Right lung (tissue), 10 donors: Measurements from ENCODE around the gene TEX50. TPM values are rescaled to one million over a fixed set of nuclear protein-coding genes. Genes with fewer than 3 reads are reported as not detected.
"Not testable (repeated sequence)": the region's sequence is repeated elsewhere in the genome, so short reads cannot be mapped to it uniquely, and the experiment has no call there.

Source experiments
- DNase-seq, 2 donors: peaks; one replicate each; pipeline ENCODE4 v3.0.0-alpha.2; 2013
- long read RNA-seq, 8 donors: transcript quantifications; one replicate each; lab custom pipeline, GENCODE V29; 2026
- polyA plus RNA-seq, 5 donors: library from polyadenylated mRNA; unstranded; fragments of 120-200 nt; gene quantifications; one replicate each; pipeline versions ENCODE4 v1.2.1 to v1.2.3, GENCODE V29; 2013; ENCODE audit warnings: inconsistent platforms in 1 of 5, low replicate concordance in 1 of 5; ENCODE audit not compliant: insufficient read length in 5 of 5, insufficient read depth in 1 of 5

TEX50 gene
- not detected for polyA plus RNA-seq
- long read RNA-seq, donor 1, result 0 reads
- long read RNA-seq, donor 2, result 0 reads
- long read RNA-seq, donor 3, result 0 reads
- long read RNA-seq, donor 4, result 0 reads
- long read RNA-seq, donor 5, result 0 reads
- long read RNA-seq, donor 6, result 0 reads
- long read RNA-seq, donor 7, result 0 reads
- long read RNA-seq, donor 8, result 0 reads

- DNase-seq, result no peak
These were observed at the start of gene TEX50 for GRCh38 chr1:173635116-173635515. TEX50 (plus strand) TSS chr1:173635338; CDS start chr1:173635522, 184 bp downstream.

- DNase-seq, result no peak
These were observed 44.6 kb upstream of the TEX50 start for GRCh38 chr1:173590557-173590956.

GRCh38 chr1:173591138-173591537 lies 44.0 kb upstream of the TEX50 start:
- DNase-seq, result not testable (repeated sequence)

GRCh38 chr1:173596097-173596825 lies 38.9 kb upstream of the TEX50 start:
- DNase-seq, result no peak

- no peak for DNase-seq
These were observed 33.5 kb upstream of the TEX50 start for GRCh38 chr1:173601588-173601987.

GRCh38 chr1:173603056-173603591 lies 32.0 kb upstream of the TEX50 start, which contains the start of gene SLC9C2:
SLC9C2 (minus strand) TSS chr1:173603072; CDS start chr1:173601776, 1,296 bp downstream.
- DNase-seq, result peak; percentile 14 to 23

- no peak for DNase-seq
These were observed 26.5 kb upstream of the TEX50 start for GRCh38 chr1:173608503-173609216.

GRCh38 chr1:173613086-173613485 lies 22.1 kb upstream of the TEX50 start:
- DNase-seq, result not testable (repeated sequence)

GRCh38 chr1:173616859-173617258 lies 18.3 kb upstream of the TEX50 start:
- no peak for DNase-seq

GRCh38 chr1:173627269-173627668 lies 7.9 kb upstream of the TEX50 start:
- no peak for DNase-seq

GRCh38 chr1:173628888-173629287 lies 6.2 kb upstream of the TEX50 start:
- no peak for DNase-seq

- DNase-seq, result not testable (repeated sequence)
These were observed 2.3 kb downstream of the TEX50 start for GRCh38 chr1:173637236-173638042.

- no peak for DNase-seq
These were observed 3.2 kb downstream of the TEX50 start for GRCh38 chr1:173638043-173639021.

- DNase-seq, result no peak
These were observed 4.0 kb downstream of the TEX50 start for GRCh38 chr1:173639102-173639501.

- DNase-seq, result not testable (repeated sequence)
These were observed 7.5 kb downstream of the TEX50 start for GRCh38 chr1:173642450-173643139.

- DNase-seq, result no peak
These were observed 11.5 kb downstream of the TEX50 start for GRCh38 chr1:173646656-173647055.

GRCh38 chr1:173648880-173649605 lies 13.9 kb downstream of the TEX50 start:
- DNase-seq, result no peak

GRCh38 chr1:173660306-173660705 lies 25.2 kb downstream of the TEX50 start:
- DNase-seq, result no peak

GRCh38 chr1:173661271-173661670 lies 26.1 kb downstream of the TEX50 start:
- no peak for DNase-seq
